Stimulated activated CD8-positive, alpha-beta memory T cell treated with anti-CD3 and anti-CD28 coated beads, Interleukin-7, amount 100 ng/mL, for 4 hours (primary cell): ENCODE data around the gene EDNRA.
"Not testable (repeated sequence)": the region's sequence is repeated elsewhere in the genome, so short reads cannot be mapped to it uniquely, and the experiment has no call there.

Experiments
- DNase-seq, 2 donors: peaks; one replicate each; pipeline ENCODE4 v3.0.0-alpha.2; 2020; ENCODE audit warnings: low read depth in 2 of 2

Gene EDNRA

DNA sequence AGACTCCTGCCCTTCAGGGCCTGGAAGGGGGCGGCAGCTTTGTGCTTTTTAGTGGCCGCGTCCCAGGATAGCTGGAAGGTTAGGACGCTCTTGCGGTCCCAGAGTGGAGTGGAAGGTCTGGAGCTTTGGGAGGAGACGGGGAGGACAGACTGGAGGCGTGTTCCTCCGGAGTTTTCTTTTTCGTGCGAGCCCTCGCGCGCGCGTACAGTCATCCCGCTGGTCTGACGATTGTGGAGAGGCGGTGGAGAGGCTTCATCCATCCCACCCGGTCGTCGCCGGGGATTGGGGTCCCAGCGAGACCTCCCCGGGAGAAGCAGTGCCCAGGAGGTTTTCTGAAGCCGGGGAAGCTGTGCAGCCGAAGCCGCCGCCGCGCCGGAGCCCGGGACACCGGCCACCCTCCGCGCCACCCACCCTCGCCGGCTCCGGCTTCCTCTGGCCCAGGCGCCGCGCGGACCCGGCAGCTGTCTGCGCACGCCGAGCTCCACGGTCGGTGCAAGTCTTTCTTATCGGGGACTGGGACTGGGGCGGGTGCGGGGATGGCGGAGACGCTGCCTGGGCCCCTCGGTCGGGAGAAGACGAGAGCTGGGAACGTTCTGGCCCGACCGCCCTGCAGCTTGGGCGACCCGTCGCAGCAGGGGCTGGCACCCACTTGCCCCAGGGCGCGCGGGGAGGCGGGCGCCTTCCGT is at the start of gene EDNRA:
EDNRA (plus strand) TSS at position 207 of the 686 bp plus-strand sequence. CDS start 4,585 bp downstream, outside the sequence.
- DNase-seq: no peak

DNA sequence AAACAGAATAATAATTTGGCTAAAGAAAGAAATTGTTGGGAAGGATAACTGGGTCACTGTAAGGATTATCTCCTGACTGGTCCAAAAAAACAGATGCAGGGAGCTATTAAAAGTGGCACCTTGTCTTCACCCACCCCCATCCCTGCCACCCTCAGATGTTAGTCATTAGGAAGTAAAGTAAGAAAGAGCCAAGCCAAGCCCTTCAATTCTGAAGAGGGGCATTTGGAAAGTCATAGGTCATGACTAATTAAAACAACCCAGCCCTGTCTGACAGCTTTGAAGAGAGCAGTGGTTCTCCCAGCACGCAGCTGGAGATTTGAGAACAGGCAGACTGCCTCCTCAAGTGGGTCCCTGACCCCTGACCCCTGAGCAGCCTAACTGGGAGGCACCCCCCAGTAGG is 46.5 kb upstream of the EDNRA start:
- not testable (repeated sequence) for DNase-seq

DNA sequence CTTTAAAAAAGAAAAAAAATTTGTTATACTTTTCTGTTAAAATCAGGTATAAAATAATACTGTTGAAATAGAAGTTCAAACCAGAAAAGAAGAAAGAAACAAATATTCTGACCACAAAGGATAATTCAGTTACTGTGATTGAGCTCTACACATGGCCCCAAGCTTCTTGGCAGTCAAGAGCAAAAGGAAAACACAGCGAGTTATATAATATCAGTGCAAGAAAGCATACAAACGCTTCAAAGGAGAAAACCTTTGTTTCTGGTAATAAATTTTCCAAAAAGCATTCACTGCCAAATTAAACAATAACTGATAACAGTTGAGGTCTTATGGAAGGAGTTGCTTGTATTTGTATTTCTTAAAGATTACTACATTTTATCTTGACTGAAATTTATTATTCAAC is 40.5 kb upstream of the EDNRA start:
- DNase-seq: no peak

DNA sequence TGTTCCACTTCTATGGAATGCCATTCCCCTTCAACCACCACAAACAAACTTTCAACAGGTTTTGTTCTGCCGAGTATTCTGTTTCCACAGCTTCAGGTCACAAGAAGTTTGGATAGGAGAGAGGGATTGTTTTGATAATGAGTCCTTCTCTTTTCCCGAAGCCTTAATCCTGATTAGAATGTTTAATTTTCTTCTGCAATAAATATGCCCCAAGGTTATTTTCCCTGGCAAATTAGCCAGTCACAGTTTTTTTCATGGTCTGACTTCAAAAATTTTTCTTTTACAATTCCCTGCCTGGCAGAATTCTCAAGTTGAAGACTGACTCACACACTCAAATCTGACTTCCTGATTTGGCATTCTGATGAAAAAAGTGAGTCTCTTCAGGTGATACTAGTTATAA is 33.1 kb upstream of the EDNRA start:
- DNase-seq: no peak

DNA sequence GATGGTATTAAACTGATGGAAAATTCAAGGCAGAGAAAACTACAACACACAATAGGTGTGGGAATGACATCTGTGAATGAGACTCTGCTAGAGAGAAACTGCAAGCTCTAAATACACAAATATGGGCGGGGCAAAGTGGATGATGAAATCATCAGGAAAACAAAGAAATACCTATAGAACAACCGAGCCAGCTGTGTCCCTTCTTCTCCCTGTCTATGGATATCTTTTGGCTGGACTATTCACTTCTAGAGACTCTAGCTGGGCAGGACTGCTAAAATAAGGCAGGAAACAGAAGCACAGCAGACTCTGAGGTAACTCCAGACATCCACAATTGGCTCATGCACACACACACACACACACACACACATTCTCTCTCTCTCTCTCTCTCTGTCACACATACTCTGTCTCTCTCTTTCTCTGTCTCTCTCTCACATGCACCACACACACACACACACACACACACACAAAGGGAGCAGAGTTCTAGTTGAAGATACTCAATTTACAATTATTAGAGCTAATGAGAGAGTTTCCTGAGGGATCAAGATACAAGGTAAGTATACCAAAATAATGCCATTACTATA is 27.2 kb upstream of the EDNRA start:
- no peak for DNase-seq

DNA sequence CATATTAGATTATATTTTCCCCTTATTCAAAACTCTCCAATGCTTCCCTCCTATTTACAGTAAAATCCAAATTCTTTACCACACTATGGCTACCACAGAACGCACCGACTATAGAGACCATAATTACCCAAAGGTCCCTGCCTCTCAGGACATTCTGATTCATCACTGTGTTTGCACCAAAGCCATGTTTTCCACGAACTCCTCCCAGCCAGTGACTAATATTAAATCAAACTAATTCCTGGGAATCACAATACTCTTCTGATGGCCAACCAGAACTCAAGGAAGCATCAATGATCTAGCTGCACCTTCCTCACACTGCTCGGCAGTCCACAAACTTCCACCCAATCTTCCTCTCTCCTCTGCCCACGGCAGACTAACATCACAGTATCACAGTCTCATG is 24.2 kb upstream of the EDNRA start:
- DNase-seq: no peak

DNA sequence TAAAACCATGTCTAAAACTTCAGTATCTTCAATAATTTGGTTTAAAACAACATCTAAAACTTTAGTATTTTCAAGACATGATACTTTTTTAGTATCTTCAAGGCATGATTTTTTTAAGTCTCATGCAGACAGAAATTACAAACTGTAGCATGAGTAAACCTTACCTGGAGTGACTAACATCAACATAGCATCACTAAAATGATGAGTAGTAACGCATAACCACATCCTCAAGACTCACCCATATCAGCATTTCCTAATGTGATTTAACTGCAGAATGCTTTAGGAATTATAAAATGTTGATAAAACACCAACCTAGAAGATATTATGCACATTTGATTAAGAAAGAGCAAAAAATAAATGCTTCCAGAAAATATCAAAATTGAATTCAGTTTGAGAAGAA is 19.7 kb upstream of the EDNRA start:
- DNase-seq: no peak

DNA sequence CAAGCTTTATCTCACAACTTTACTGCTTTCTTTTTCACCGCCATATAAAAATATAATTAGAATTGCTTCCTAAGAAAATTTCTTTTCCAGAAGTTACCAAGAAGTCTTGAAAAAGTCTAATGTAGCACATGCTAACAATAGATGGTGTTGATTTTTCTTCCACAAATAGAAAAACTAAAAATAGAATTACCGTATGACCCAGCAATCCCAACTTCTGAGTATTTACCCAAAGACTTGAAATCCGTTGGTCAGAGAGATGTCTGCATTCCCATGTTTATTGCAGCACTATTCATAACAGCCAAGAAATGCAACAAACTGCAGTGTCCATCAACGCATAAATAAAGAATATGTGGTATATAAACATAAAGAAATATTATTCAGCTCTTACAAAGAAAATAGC is 17.8 kb upstream of the EDNRA start:
- no peak for DNase-seq

DNA sequence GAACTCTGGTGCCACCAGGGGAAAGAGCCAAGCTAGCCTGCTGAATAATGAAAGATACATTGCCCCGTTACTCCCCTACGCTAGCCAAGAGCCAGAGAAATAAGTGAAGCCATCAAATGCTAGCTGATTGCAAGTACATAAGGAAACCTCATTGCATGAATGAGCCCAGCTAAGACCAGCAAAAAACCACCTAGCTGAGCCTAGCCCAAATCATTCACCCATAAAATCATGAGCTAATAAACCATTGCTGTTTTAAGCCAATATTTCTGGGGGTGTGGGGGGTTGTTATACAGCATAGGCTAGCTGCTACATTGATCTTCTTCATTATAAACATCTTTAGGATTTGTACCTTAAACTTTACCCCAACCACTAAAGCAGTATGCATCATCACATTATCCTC is 15.4 kb upstream of the EDNRA start:
- no peak for DNase-seq

DNA sequence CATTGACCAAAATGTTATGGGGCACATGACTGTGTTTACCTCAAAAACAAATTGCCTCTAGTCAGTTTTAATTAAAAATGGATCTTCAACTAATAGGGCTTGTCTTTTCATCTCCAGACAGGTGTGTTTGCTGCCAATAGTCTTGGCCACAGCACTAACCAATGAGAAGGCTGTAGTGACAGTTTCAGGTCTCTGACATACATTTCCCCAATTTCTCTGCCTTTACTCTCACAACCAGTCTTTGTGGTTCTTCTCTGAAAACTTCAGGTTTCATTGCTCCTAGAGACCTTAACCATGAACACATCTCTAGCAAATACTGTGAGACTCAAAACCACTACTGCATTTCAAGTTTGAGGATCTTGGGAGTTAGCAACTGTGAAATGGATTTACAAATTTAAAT is 3.5 kb upstream of the EDNRA start:
- DNase-seq: no peak

DNA sequence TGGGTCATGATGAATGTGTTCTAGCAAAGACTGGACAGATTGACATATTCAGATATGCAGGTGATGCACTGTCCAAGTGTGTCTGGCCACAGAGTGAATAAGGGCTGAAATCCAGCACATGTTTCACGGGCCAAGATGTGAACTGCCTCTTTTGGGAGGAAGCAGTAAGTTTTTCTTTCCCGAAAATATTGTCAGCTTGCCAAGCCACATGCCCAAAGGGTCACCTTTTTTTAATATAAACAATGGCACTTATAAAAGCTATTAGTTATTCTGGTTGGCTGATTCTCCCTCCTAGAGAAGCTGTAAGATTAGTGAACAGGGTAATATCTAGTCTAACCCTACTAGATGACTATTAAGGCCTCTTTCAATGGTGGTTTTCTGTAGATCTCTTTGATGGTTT is 1.5 kb upstream of the EDNRA start:
- DNase-seq: no peak

DNA sequence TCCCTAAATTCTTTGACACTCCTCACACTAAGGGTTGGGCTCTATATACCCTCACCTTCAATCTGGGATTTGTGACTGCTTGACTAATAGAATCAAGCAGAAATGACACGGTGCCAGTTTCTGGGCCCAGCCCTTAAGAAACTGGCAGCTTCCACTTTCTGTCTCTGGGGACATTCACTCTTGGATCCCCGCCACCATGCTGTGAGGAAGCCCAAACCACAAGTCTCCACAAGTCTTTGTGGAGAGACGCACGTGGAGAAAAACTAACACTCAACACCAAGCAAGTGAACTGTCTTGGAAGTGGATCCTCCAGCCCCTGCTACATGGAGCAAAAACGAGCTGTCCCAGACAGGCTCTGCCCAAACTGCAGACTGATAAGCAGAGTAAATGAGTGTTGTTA is 1.1 kb upstream of the EDNRA start:
- no peak for DNase-seq

DNA sequence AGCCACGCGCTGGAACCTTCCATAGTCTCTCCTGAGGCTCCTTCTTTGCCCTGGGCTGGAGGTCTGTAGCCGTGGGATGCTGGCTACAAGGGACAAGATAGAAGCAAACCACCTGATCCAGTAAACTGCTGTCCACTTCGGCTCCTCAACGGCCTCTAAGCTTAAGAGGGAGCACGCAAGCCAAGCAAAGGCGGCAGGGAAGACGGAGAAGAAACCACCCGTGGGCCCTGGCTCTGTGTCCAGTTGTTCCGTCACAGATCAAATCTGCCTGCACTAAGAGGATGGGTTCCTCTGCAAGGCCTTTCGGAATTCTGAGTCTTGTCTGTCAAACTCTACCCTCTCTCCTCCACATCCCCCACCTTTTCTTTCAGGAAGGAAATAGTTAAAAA is 401 bp upstream of the EDNRA start:
- no peak for DNase-seq

DNA sequence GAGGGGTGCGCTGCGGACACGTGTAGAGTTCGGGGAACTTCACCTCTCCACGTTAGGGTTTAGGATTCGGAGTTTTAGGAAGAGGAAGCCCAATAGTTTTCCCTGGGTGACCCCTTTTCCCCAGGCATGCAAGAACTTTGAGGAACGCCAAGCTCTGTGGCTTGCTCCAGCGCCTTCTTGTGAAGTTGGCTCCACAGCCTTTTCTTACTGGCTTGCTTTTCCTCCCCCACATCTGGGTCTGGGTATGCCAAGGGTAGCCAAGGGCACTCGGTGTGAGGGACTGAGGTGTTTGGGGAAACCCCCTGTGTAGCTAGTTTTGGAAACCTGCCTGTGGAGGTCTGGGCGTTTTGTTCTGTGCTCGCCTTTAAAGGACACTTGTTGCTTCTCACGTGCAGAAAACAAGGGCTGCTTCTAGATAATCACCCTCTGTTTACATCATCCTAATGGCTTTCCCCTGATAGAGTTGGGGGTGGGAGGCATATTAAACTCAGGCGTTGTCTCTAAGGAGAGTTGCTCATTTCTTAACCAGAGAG is 746 bp downstream of the EDNRA start:
- DNase-seq: no peak

DNA sequence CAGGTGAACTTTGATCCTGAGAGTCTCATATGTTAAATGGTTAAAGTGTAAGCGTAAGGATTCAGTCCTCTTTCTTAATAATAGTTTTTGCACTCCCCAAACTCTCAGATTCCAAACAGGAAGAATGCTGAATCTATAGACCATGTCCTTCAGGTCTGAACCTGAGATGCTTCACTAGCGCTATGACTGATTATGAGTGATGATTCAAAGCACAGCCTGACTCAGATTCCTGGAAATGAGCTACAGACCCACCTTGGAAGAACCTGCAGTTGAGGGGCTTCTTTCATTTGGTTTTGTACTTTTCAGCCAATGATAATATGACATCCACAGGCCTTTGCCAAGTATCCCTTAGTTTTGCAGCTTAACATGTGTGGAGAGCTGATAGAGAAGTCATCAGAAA is 1.4 kb downstream of the EDNRA start:
- no peak for DNase-seq

DNA sequence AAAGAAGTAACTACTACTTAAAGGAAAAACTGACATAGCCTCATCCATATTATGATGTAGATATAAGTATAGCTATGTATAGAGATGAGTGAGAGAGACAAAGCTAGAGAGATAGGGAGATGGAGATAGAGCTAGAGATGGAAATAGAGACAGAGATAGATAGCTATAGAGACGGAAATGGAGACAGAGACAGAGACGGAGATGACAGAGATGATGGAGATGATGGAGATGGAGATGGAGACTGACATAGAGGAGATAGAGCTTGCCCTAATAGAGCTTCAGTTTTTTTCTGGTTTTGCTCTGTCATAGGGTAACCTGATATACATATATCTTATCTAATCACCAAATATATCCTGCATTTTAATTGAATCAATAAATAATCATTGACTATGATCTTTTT is 4.3 kb downstream of the EDNRA start:
- DNase-seq: no peak

DNA sequence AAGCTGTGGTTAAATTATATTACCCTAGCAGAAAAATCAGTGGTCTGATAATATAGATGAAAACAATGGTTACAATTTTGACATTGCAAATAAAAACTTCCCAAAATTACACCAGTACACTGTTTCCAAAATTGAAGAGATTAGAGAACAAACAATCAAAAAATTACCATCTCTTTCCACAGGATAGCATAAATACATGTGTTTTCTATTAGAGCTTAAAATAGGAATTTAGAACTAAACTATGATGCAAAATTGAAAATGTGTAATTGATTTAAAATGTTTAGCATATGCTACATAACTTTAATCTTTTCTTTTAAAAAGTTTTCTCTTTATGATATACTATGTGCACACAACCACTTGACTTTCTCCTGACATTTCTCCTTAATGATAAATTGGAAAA is 6.7 kb downstream of the EDNRA start:
- no peak for DNase-seq

DNA sequence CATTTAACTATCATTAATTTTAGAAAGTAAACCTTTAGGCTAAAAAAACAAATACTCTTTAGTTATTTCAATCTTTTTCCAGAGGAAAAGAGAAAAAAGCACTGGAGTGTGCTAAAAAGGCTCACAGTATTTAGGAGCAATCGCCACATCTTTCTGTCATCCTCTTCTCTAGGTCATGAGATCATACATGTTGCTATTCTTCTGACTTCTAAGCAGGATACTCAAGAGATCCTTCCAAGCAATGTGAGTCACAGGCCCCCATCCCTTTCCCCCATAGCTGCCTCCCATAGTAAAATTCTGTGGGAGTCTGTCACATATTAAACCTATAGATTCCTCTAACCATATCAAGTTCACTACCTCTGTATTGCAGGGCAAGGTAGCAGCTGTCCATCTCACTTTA is 7.7 kb downstream of the EDNRA start:
- DNase-seq: no peak

DNA sequence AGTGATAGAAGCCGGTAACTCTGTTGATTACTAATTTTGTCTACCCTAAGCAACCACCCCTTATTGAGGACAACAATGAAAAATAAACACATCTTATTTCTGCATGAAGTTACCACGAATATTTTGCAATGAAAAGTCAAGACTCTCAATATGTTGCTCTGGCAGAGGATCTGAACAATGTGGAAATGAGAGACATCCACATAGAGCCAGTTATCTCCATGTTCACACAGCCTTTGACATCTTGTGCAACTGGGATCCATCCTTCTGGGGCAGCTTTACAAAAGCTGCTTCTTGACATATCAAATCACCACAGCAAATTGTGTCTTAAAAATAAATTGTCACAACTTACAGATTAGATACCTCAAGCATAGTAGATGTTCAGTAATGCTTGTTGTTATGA is 10.2 kb downstream of the EDNRA start:
- no peak for DNase-seq

DNA sequence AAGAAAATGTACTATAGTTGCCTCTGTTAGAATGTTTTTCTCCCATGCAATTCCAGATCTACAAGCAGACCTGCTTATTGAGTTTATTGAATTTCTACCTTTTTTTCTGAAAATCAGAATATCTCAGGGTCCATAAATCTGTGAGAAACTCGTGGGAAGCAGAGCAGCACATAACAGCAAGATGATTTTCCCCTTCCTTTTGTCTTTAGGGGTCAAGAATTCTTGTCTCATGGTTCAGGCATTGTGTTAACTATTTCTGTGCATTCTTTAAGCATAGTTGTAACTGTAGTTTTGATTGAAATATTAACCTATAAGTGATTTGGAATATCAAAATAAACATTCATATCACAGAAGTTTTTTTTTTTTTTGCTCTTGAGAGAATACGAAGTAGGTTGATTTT is 11.4 kb downstream of the EDNRA start:
- no peak for DNase-seq

DNA sequence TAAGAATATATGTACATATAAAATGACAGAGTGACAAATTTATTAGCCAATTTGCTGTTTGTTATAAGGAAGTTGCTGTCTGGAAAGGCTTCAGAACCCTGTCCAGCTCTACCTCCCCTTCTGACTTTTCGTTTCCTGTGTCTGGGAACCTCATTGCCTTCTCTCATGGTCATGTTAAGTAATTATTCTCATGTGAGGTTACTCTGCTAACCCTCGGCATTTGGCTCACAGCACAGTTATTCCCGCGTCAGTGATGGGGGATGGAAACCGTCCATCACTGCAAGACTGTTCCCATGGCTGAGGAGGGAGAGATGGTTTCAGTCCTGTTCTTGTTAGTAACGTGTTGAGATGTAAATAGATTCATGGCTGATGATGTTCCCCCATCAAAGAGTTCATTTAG is 11.9 kb downstream of the EDNRA start:
- DNase-seq: no peak

DNA sequence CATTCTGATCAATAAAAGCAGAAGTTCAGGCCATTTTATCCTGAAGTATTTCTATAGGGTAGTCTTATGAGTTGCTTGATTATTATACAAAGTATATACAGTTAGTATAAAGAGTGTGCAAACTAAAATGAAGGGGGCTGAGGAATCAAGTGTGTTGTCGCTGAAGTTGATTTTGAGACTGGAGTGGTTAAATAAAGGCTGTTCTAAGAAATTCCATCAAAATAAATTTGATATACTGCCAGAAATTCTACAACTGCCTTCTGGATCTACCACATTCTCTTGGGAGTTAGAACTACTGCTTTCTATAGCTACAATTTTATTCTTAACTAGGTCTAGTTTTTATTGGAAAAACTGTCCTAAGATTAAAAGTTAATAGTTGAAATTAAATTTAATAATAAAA is 12.4 kb downstream of the EDNRA start:
- no peak for DNase-seq

DNA sequence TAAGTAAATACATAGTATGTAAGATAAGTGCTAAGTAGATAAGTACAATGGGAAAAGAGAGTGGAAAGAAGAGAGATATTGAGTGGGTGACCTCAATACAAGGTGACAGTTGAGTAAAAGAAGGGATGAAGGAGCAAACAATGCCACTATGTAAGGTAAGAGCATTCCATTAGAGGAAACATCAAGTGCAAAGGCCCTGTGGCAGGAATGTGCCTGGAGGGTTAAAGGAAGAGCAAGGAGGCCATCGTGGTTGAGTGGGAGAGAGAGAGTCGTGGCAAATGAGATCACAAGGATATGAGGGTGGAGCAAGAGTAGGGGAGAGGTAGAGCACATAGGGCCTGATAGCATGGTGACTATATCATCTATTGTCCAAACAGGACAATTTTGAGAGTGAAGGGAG is 13.4 kb downstream of the EDNRA start:
- DNase-seq: no peak

DNA sequence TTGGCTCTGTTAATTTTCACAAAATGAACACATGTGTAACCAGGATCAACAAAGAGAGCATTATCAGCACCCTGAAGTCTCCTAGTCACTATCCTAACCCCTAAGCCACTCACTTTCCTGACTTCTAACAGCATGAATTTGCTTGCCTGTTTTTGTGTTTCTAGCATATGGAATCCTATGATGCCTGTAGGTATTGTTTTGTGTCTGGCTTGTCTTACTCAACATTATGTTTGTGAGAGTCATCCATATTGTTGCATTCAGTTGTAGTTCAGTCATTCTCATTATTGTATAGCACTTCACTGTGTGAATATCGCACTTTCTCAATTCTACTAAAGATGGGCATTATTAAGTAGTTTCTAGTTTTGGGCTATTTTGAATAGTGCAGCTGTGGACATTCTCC is 15.6 kb downstream of the EDNRA start:
- DNase-seq: no peak
